GM20431 (cell line): ENCODE results near the gene PPP1R3D.
"Not testable (repeated sequence)": the region's sequence is repeated elsewhere in the genome, so short reads cannot be mapped to it uniquely, and the experiment has no call there.

Source experiments
- in situ Hi-C: fragments of 300-500 bp; cut with MseI, MboI; formaldehyde crosslinking; loops from one replicate; pipeline ENCODE4 v1.15.0; 2020; ENCODE audit warnings: low sequenced_read_pairs; ENCODE audit not compliant: unreplicated experiment

The PPP1R3D gene

DNA sequence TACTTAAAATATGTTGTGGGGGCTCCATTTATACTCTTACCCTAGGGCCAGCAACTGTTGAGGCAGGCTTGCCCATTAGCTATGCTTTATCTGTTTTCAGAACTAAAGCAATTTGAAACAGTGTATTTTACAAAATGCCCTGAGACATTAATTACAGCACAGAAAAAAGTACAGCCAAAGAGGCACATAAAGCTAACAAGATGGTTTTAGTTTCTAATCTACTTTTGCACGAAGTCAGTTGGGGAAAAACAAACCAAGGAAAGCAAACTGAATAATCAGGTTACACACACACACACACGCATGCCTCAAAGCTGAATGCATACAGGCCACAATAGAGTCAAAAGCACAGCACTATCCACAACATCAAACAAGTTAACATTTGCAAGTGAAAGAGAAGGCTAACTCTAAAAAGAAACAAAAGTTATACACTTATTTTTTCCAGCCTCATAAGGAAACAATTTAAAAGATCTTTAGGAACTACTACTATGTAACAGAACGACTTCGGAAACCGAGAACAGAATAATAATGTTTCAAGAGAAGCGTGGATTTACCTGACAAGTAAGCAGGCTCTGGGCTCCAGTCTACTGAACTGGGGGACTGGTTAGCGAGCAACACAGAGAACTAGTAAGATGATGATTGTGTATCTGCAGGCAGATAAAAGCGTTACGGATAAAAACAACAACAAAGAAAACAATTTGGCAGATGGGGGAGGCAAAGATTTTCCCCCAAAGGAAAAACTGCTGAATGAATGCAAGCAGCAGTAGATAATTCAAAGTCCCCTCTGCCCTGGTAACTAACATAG is 8.4 kb downstream of the PPP1R3D start:
- in situ Hi-C loops, result no loop called here

- in situ Hi-C loops, result no loop called here
Measured at GRCh38 chr20:59925899-59926298, 14.2 kb downstream of the PPP1R3D start.

GRCh38 chr20:59925359-59925758 is 14.7 kb downstream of the PPP1R3D start:
- in situ Hi-C loops, result no loop called here

DNA sequence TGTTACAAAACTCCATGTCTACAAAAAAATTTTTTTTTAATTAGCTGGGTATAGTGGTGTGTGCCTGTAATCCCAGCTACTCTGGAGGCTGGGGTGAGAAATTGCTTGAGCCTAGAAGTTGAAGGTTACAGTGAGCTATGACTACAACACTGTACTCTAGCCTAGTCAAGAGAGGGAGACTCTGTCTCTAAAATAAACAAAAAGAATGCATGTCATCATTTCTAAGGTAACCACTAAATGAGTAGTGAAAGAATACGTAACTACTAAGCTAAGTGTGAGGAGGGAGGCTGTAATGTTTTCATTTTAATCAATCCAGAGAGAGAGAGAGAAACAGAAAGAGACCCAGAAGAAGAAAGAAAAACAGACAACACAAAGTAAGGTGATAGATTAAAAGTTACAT is 16.6 kb downstream of the PPP1R3D start:
- in situ Hi-C loops, result no loop called here

GRCh38 chr20:59920944-59921343 is 19.2 kb downstream of the PPP1R3D start:
- in situ Hi-C loops, result no loop called here

DNA sequence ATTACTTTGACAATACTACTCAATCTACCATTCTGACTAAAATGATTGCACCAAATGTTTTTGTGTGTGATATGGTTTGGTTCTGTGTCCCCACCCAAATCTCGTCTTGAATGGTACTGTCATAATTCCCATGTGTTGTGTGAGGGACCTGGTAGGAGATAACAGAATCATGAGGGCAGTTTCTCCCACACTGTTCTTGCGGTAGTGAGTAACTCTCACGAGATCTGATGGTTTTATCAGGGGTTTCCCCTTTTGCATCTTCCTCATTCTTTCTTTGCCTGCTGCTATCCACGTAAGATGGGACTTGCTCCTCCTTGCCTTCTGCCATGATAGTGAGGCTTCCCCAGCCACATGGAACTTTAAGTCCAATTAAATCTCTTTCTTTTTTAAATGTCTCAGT is 27.5 kb downstream of the PPP1R3D start:
- in situ Hi-C loops, result no loop called here

DNA sequence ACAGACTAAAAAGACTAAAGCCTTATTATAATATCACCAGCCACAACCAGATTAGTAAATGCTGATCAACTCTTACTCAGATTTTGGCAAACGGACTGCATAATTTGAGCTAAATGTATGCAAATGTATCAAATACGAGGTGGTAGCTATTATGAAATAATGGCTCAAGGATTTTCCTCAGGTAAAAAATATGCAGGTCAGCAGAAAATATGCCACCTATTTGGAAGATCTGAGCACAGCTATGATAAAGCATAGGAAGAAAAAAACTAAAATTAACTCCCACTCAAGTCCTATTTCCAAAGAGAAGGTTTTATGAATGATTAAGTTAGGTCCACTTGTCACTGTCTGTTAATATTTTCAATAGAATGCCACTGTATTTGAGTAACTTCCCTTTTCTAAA is 29.1 kb downstream of the PPP1R3D start:
- in situ Hi-C loops, result no loop called here

DNA sequence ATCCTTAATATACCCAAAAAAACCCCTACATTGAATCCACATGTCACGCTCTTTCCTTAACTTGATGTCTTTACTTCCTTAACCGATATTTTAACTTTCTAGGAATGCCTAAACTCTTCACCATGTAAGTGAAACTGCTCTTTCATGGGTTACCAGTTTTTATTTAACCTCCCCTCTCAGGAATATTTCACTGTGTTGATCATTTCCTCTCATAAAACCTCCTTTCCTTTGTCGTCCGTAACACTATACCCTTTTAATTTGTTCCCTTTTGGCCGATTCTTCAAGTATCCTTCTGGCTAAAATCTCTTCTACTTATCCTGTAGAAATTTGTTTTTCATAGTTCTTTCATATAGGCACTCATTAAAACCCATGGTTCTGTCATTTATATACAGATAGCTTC is 31.2 kb downstream of the PPP1R3D start:
- in situ Hi-C loops, result no loop called here

- in situ Hi-C loops, result no loop called here
Measured at GRCh38 chr20:59903621-59904020, 36.5 kb downstream of the PPP1R3D start.

DNA sequence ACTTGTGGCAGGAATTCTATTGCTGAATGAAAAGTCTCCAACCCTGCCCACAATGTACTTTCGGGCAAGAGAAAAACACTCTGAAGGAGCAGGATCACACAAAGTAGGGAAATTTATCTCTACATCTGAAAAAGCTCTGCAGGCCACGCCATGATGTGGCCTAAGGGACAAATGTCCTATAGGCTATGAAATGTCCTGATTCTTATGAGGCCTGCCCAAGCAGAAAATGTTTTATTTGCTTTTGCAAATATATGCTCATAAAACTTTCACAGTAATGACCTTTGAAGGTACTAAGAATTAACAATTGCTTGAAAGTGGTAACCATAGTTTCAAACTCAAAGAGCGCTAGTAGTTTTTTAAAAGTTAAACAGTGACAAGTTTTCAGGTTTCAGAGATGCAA is 37.6 kb downstream of the PPP1R3D start:
- in situ Hi-C loops, result no loop called here

- in situ Hi-C loops, result no loop called here
Measured at GRCh38 chr20:59895908-59896307, 44.2 kb downstream of the PPP1R3D start.

GRCh38 chr20:59891581-59891980 is 48.5 kb downstream of the PPP1R3D start:
- in situ Hi-C loops, result no loop called here

- in situ Hi-C loops, result not testable (repeated sequence)
Measured at GRCh38 chr20:59890035-59890434, 50.1 kb downstream of the PPP1R3D start.

DNA sequence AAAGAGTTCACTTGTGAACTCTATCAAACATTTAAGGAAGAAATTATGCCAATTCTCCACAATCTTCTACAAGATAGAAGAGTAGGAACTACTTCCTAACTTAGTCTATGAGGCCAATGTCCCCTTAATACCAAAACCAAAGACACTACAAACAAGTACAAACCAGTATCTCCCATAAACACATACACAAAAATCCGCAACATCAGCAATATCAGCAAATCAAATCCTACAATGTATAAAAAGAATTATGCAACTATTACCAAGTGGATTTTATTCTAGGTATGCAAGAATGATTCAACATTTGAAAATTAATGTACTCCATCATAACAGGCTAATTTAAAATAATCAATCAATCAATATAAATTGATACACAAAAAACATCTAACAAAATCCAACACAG is 52.1 kb downstream of the PPP1R3D start:
- in situ Hi-C loops, result no loop called here
